HepG2 (cell line): Measurements from ENCODE around the gene CACNA2D3.

ENCODE experiments used
- FOXP1 ChIP-seq, 2 experiments: fragments of 450-650 bp in 1 of 2; IDR thresholded peaks; 2 replicates each; pipeline ENCODE4 v1.6.1; 2017 to 2018; ENCODE audit warnings: antibody characterized with exemption in 1 of 2
- KAT2B ChIP-seq: fragments of 150-350 bp; IDR thresholded peaks from 2 replicates; pipeline ENCODE4 v1.6.1; 2014; ENCODE audit warnings: low read depth, low read length, borderline replicate concordance
- NR2C2 ChIP-seq: sonication (generic); formaldehyde crosslinking; IDR thresholded peaks from 2 replicates; pipeline ENCODE4 v1.4.0; 2020; ENCODE audit warnings: missing genetic modification reagents, mild to moderate bottlenecking, moderate library complexity, borderline replicate concordance
- NR2F2 ChIP-seq: IDR thresholded peaks from 2 replicates; pipeline ENCODE4 v1.6.1; 2012; ENCODE audit warnings: low read depth, inconsistent platforms, borderline replicate concordance
- PHF8 ChIP-seq: sonication (generic); formaldehyde crosslinking; IDR thresholded peaks from 2 replicates; pipeline ENCODE4 v1.5.0; 2020; ENCODE audit warnings: missing genetic modification reagents
- PITX1 ChIP-seq: sonication (generic); formaldehyde crosslinking; IDR thresholded peaks from 2 replicates; pipeline ENCODE4 v1.5.1; 2020; ENCODE audit warnings: mild to moderate bottlenecking, missing genetic modification reagents
- RBAK ChIP-seq: sonication (generic); formaldehyde crosslinking; IDR thresholded peaks from 2 replicates; pipeline ENCODE4 v1.5.1; 2020; ENCODE audit warnings: mild to moderate bottlenecking, missing genetic modification reagents
- SIN3A ChIP-seq: IDR thresholded peaks from 2 replicates; pipeline ENCODE4 v1.6.1; 2011; ENCODE audit warnings: low read depth, mild to moderate bottlenecking, control low read depth, low read length, borderline replicate concordance
- SMAD9 ChIP-seq: sonication (generic); formaldehyde crosslinking; IDR thresholded peaks from 2 replicates; pipeline ENCODE4 v1.5.1; 2020; ENCODE audit warnings: mild to moderate bottlenecking, missing genetic modification reagents
- ZHX1 ChIP-seq: sonication (generic); formaldehyde crosslinking; IDR thresholded peaks from 2 replicates; pipeline ENCODE4 v1.8.1; 2022; ENCODE audit warnings: low read depth, mild to moderate bottlenecking, missing genetic modification reagents
- ZNF598 ChIP-seq: sonication (generic); formaldehyde crosslinking; IDR thresholded peaks from 2 replicates; pipeline ENCODE4 v1.5.1; 2020; ENCODE audit warnings: mild to moderate bottlenecking, missing genetic modification reagents, borderline replicate concordance
- TF ChIP-seq, protein P1 (sequence below), 2 experiments: sonication (generic) in 1 of 2; formaldehyde crosslinking in 1 of 2; IDR thresholded peaks; 2 replicates each; pipeline versions ENCODE4 v1.6.1 to v1.9.0; 2014 to 2022; ENCODE audit warnings: antibody characterized with exemption in 1 of 2, borderline replicate concordance in 1 of 2, inconsistent platforms in 1 of 2, low read depth in 1 of 2, missing genetic modification reagents in 1 of 2

DNA sequence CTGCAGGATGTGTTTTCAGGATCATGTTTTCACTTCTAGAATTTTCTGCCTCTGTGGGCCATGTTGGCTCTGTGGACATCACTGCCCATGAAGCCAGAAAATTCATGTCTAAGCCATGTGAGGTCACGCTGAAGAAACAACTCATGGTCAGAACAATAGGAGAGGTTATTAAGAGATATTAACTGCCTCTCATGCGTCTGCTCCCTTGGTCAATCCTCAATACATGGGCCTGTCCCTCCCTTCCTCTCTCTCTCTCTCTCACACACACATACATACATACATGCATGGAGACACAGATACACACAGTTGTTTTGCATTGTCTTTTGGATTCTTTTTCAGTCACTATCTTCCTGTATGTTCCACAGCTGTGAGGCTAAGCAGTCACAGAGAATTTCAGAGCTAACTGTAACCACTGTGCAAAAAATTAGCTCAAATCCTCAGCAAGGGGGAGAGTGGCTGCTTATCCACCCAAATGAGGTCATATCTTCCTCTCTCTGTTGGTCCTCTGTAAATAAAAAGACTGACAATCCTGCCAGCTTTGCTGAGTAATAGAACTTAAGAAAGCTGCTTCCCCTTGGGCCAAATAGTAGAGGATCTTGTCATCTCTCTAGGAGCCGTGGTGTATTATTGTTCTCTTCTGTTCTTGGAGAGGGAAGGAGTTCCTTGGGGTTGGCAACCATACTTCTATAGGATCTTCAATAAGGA lies 759.9 kb downstream of the CACNA2D3 start:
- TF ChIP-seq ZHX1 (CRISPR knock-in tag), result no peak
- TF ChIP-seq FOXP1 (IDR thresholded peaks at IDR 0.05), result no peak
- no peak for TF ChIP-seq FOXP1 (CRISPR knock-in tag; IDR thresholded peaks at IDR 0.05)
- no peak for TF ChIP-seq PITX1
- TF ChIP-seq NR2C2 (CRISPR knock-in tag), result no peak
- TF ChIP-seq PHF8 (CRISPR knock-in tag), result no peak
- no peak for TF ChIP-seq SMAD9 (CRISPR knock-in tag)
- no peak for TF ChIP-seq RBAK (CRISPR knock-in tag)
- TF ChIP-seq ZNF598 (CRISPR knock-in tag), result no peak
- TF ChIP-seq KAT2B, result no peak
- no peak for TF ChIP-seq NR2F2
- TF ChIP-seq SIN3A, result no peak
- TF ChIP-seq, protein P1, sequence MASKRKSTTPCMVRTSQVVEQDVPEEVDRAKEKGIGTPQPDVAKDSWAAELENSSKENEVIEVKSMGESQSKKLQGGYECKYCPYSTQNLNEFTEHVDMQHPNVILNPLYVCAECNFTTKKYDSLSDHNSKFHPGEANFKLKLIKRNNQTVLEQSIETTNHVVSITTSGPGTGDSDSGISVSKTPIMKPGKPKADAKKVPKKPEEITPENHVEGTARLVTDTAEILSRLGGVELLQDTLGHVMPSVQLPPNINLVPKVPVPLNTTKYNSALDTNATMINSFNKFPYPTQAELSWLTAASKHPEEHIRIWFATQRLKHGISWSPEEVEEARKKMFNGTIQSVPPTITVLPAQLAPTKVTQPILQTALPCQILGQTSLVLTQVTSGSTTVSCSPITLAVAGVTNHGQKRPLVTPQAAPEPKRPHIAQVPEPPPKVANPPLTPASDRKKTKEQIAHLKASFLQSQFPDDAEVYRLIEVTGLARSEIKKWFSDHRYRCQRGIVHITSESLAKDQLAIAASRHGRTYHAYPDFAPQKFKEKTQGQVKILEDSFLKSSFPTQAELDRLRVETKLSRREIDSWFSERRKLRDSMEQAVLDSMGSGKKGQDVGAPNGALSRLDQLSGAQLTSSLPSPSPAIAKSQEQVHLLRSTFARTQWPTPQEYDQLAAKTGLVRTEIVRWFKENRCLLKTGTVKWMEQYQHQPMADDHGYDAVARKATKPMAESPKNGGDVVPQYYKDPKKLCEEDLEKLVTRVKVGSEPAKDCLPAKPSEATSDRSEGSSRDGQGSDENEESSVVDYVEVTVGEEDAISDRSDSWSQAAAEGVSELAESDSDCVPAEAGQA (IDR thresholded peaks at IDR 0.05; ENCODE audit: low read depth), result no peak
- TF ChIP-seq, protein P1 (CRISPR knock-in tag; IDR thresholded peaks at IDR 0.05; ENCODE audit: borderline replicate concordance), result no peak
